Measurements from ENCODE around the gene TMED7.
A peak's percentile ranks its signal among the peaks of the same experiment; 100 is the strongest.
"Not testable (repeated sequence)": the region's sequence is repeated elsewhere in the genome, so short reads cannot be mapped to it uniquely, and the experiment has no call there.

TMED7 gene

GRCh38 chr5:115625579-115626444 lies at the start of gene TMED7:
Gene TMED7 (minus strand): TSS chr5:115626036. CDS start chr5:115625792, 244 bp downstream.
- FAIRE-seq = peak; percentile 92

GRCh38 chr5:115674782-115675181 lies 48.9 kb upstream of the TMED7 start:
- not testable (repeated sequence) for FAIRE-seq

GRCh38 chr5:115673596-115673995 lies 47.8 kb upstream of the TMED7 start:
- FAIRE-seq = no peak

- no peak for FAIRE-seq
Measured at GRCh38 chr5:115671939-115672338, 46.1 kb upstream of the TMED7 start.

- no peak for FAIRE-seq
Measured at GRCh38 chr5:115666023-115666422, 40.2 kb upstream of the TMED7 start.

- no peak for FAIRE-seq
Measured at GRCh38 chr5:115661563-115661962, 35.7 kb upstream of the TMED7 start.

GRCh38 chr5:115661101-115661500 lies 35.3 kb upstream of the TMED7 start:
- no peak for FAIRE-seq

- FAIRE-seq = no peak
Measured at GRCh38 chr5:115657881-115658233, 32.0 kb upstream of the TMED7 start.

- FAIRE-seq = no peak
Measured at GRCh38 chr5:115657125-115657880, 31.5 kb upstream of the TMED7 start.

- FAIRE-seq = no peak
Measured at GRCh38 chr5:115656404-115656803, 30.6 kb upstream of the TMED7 start.

GRCh38 chr5:115655994-115656393 lies 30.2 kb upstream of the TMED7 start:
- no peak for FAIRE-seq

- FAIRE-seq = no peak
Measured at GRCh38 chr5:115649541-115649940, 23.7 kb upstream of the TMED7 start.

- FAIRE-seq = no peak
Measured at GRCh38 chr5:115648056-115648455, 22.2 kb upstream of the TMED7 start.

- FAIRE-seq = not testable (repeated sequence)
Measured at GRCh38 chr5:115645386-115645785, 19.6 kb upstream of the TMED7 start.

- no peak for FAIRE-seq
Measured at GRCh38 chr5:115644046-115644445, 18.2 kb upstream of the TMED7 start.

GRCh38 chr5:115641948-115642347 lies 16.1 kb upstream of the TMED7 start:
- FAIRE-seq = no peak

GRCh38 chr5:115640274-115640673 lies 14.4 kb upstream of the TMED7 start:
- FAIRE-seq = no peak

- FAIRE-seq = no peak
Measured at GRCh38 chr5:115639377-115639776, 13.5 kb upstream of the TMED7 start.

GRCh38 chr5:115637507-115637906 lies 11.7 kb upstream of the TMED7 start:
- no peak for FAIRE-seq

- FAIRE-seq = no peak
Measured at GRCh38 chr5:115636008-115636407, 10.2 kb upstream of the TMED7 start.

- FAIRE-seq = peak; percentile 99
Measured at GRCh38 chr5:115634343-115635132, 8.7 kb upstream of the TMED7 start.

GRCh38 chr5:115629903-115630302 lies 4.1 kb upstream of the TMED7 start:
- no peak for FAIRE-seq

- no peak for FAIRE-seq
Measured at GRCh38 chr5:115627295-115627865, 1.5 kb upstream of the TMED7 start.
